WTC11 (cell line): ENCODE measurements around the gene SAG. TPM values are rescaled to one million over a fixed set of nuclear protein-coding genes. Genes with fewer than 3 reads are reported as not detected.
A peak's percentile ranks its signal among the peaks of the same experiment; 100 is the strongest.

Experiments used
- ATAC-seq: fragments of 200-7000 bp; cut with Tn5 transposase; 2 replicates; pipeline ENCODE4 v1.10.0; 2021; ENCODE audit warnings: mild to moderate bottlenecking, moderate library complexity
- CTCF ChIA-PET: fragments of 300-600 bp; sonication (Branson Sonifier 250); formaldehyde crosslinking; loops from one replicate; lab custom pipeline; 2021; ENCODE audit warnings: antibody characterized with exemption; lab: Charles Lee
- POLR2A ChIA-PET: fragments of 350-600 bp; sonication (Branson Sonifier 250); formaldehyde crosslinking; loops from one replicate; lab custom pipeline; 2021; ENCODE audit warnings: antibody characterized with exemption; lab: Charles Lee
- DNase-seq: peaks from one replicate; pipeline ENCODE4 v3.0.0; 2021; ENCODE audit warnings: low spot score
- H3K27ac Mint-ChIP-seq: 2 replicates; pipeline ENCODE4 v1.8.0; 2021; ENCODE audit warnings: mixed read lengths
- H3K27me3 Mint-ChIP-seq: 2 replicates; pipeline ENCODE4 v1.8.0; 2021; ENCODE audit warnings: low read depth, mild to moderate bottlenecking, moderate library complexity, mixed read lengths
- H3K36me3 Mint-ChIP-seq: 2 replicates; pipeline ENCODE4 v1.8.0; 2021; ENCODE audit warnings: mixed read lengths
- H3K4me1 Mint-ChIP-seq: 2 replicates; pipeline ENCODE4 v1.8.0; 2022; ENCODE audit warnings: mixed read lengths
- H3K4me3 Mint-ChIP-seq: 2 replicates; pipeline ENCODE4 v1.8.0; 2021; ENCODE audit warnings: mild to moderate bottlenecking, moderate library complexity, mixed read lengths
- H3K9me3 Mint-ChIP-seq: 2 replicates; pipeline ENCODE4 v1.8.0; 2021; ENCODE audit warnings: mixed read lengths
- ATF1 ChIP-seq: sonication (generic); formaldehyde crosslinking; IDR thresholded peaks from 2 replicates; pipeline ENCODE4 v1.8.1; 2023; ENCODE audit warnings: mild to moderate bottlenecking, moderate library complexity, missing genetic modification reagents
- NFYB ChIP-seq: sonication (generic); formaldehyde crosslinking; conservative IDR thresholded peaks from 2 replicates; pipeline ENCODE4 v1.8.0; 2022; ENCODE audit warnings: low read depth, missing genetic modification reagents
- ZBTB21 ChIP-seq: sonication (generic); formaldehyde crosslinking; IDR thresholded peaks from 2 replicates; pipeline ENCODE4 v1.8.1; 2023; ENCODE audit warnings: mild to moderate bottlenecking, missing genetic modification reagents, borderline replicate concordance
- ZNF671 ChIP-seq: fragments of 250-450 bp; sonication (Bioruptor Pico); IDR thresholded peaks from 2 replicates; pipeline ENCODE4 v1.8.0; 2021; ENCODE audit warnings: mild to moderate bottlenecking
- total RNA-seq: library from RNA; stranded (reverse); gene quantifications from 3 replicates; pipeline ENCODE4 v1.2.3, GENCODE V29; 2021
- TF ChIP-seq, protein P1 (sequence below): sonication (generic); formaldehyde crosslinking; IDR thresholded peaks from 2 replicates; pipeline ENCODE4 v1.8.1; 2023; ENCODE audit warnings: mild to moderate bottlenecking, missing genetic modification reagents
- TF ChIP-seq, protein P2 (sequence below): fragments of 250-450 bp; sonication (Bioruptor Pico); IDR thresholded peaks from 2 replicates; pipeline ENCODE4 v1.8.0; 2021; ENCODE audit warnings: mild to moderate bottlenecking
- TF ChIP-seq, protein P3 (sequence below): sonication (generic); formaldehyde crosslinking; conservative IDR thresholded peaks from 2 replicates; pipeline ENCODE4 v1.8.1; 2023; ENCODE audit warnings: mild to moderate bottlenecking, low read depth, missing genetic modification reagents, moderate library complexity
- TF ChIP-seq, protein P4 (sequence below): fragments of 250-450 bp; sonication (Bioruptor Pico); IDR thresholded peaks from 2 replicates; pipeline ENCODE4 v1.9.0; 2021; ENCODE audit warnings: mild to moderate bottlenecking, borderline replicate concordance
- TF ChIP-seq, protein P5 (sequence below): fragments of 250-450 bp; sonication (Bioruptor Pico); IDR thresholded peaks from 2 replicates; pipeline ENCODE4 v2.1.2; 2022; ENCODE audit warnings: mild to moderate bottlenecking, moderate library complexity
- TF ChIP-seq, protein P6 (sequence below): sonication (generic); formaldehyde crosslinking; IDR thresholded peaks from 2 replicates; pipeline ENCODE4 v1.8.0; 2023; ENCODE audit warnings: mild to moderate bottlenecking, missing genetic modification reagents

Gene SAG
- total RNA-seq, 1 experiment from 2014 or later = not detected

DNA sequence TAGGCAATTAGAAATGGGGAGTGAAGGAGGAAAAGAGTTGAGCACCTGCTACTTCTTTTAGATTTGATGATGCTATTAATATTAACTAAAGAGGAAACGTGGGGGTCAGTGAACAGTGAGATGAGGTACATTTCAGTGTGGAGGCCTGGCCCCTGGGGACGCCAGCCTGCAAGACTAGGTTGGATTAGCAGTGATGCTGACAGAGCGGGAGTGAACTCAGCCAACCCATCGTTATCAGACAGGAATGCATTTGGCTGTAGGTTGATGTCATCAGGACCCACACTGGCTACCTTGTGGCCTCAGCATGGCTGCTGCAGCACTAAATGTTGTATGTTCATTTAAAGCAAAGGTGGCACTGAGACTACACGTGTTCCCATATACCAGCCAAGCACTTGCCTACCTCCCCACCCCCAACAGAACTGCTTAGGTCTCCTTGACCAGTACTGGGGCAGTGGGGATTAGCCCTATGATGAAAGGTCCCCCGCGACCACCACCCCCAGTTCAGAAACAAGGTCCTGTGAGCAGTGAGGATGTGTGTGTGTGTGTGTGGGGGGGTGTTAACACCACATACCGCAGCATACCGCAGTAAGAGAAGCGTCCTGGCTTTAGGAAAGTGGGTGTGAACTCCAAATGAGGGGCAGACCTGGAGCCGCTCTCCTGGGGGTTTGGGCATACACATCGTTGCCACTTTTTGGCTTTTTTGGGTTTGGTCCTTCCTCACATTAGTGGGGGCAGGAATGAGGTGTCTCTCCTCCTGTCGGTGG is 72.7 kb downstream of the SAG start:
- ATAC-seq = no peak
- CTCF ChIA-PET = no interaction called here
- TF ChIP-seq, protein P1, sequence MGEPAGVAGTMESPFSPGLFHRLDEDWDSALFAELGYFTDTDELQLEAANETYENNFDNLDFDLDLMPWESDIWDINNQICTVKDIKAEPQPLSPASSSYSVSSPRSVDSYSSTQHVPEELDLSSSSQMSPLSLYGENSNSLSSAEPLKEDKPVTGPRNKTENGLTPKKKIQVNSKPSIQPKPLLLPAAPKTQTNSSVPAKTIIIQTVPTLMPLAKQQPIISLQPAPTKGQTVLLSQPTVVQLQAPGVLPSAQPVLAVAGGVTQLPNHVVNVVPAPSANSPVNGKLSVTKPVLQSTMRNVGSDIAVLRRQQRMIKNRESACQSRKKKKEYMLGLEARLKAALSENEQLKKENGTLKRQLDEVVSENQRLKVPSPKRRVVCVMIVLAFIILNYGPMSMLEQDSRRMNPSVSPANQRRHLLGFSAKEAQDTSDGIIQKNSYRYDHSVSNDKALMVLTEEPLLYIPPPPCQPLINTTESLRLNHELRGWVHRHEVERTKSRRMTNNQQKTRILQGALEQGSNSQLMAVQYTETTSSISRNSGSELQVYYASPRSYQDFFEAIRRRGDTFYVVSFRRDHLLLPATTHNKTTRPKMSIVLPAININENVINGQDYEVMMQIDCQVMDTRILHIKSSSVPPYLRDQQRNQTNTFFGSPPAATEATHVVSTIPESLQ (CRISPR knock-in tag) = no peak
- TF ChIP-seq NFYB (CRISPR knock-in tag) (no peak), ZBTB21 (CRISPR knock-in tag) (no peak), ZNF671 (CRISPR knock-in tag) (no peak), ATF1 (CRISPR knock-in tag) (no peak)
- TF ChIP-seq, protein P2, sequence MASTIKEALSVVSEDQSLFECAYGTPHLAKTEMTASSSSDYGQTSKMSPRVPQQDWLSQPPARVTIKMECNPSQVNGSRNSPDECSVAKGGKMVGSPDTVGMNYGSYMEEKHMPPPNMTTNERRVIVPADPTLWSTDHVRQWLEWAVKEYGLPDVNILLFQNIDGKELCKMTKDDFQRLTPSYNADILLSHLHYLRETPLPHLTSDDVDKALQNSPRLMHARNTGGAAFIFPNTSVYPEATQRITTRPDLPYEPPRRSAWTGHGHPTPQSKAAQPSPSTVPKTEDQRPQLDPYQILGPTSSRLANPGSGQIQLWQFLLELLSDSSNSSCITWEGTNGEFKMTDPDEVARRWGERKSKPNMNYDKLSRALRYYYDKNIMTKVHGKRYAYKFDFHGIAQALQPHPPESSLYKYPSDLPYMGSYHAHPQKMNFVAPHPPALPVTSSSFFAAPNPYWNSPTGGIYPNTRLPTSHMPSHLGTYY = no peak
- TF ChIP-seq, protein P3, sequence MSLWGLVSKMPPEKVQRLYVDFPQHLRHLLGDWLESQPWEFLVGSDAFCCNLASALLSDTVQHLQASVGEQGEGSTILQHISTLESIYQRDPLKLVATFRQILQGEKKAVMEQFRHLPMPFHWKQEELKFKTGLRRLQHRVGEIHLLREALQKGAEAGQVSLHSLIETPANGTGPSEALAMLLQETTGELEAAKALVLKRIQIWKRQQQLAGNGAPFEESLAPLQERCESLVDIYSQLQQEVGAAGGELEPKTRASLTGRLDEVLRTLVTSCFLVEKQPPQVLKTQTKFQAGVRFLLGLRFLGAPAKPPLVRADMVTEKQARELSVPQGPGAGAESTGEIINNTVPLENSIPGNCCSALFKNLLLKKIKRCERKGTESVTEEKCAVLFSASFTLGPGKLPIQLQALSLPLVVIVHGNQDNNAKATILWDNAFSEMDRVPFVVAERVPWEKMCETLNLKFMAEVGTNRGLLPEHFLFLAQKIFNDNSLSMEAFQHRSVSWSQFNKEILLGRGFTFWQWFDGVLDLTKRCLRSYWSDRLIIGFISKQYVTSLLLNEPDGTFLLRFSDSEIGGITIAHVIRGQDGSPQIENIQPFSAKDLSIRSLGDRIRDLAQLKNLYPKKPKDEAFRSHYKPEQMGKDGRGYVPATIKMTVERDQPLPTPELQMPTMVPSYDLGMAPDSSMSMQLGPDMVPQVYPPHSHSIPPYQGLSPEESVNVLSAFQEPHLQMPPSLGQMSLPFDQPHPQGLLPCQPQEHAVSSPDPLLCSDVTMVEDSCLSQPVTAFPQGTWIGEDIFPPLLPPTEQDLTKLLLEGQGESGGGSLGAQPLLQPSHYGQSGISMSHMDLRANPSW (CRISPR knock-in tag) = no peak
- TF ChIP-seq, protein P4, sequence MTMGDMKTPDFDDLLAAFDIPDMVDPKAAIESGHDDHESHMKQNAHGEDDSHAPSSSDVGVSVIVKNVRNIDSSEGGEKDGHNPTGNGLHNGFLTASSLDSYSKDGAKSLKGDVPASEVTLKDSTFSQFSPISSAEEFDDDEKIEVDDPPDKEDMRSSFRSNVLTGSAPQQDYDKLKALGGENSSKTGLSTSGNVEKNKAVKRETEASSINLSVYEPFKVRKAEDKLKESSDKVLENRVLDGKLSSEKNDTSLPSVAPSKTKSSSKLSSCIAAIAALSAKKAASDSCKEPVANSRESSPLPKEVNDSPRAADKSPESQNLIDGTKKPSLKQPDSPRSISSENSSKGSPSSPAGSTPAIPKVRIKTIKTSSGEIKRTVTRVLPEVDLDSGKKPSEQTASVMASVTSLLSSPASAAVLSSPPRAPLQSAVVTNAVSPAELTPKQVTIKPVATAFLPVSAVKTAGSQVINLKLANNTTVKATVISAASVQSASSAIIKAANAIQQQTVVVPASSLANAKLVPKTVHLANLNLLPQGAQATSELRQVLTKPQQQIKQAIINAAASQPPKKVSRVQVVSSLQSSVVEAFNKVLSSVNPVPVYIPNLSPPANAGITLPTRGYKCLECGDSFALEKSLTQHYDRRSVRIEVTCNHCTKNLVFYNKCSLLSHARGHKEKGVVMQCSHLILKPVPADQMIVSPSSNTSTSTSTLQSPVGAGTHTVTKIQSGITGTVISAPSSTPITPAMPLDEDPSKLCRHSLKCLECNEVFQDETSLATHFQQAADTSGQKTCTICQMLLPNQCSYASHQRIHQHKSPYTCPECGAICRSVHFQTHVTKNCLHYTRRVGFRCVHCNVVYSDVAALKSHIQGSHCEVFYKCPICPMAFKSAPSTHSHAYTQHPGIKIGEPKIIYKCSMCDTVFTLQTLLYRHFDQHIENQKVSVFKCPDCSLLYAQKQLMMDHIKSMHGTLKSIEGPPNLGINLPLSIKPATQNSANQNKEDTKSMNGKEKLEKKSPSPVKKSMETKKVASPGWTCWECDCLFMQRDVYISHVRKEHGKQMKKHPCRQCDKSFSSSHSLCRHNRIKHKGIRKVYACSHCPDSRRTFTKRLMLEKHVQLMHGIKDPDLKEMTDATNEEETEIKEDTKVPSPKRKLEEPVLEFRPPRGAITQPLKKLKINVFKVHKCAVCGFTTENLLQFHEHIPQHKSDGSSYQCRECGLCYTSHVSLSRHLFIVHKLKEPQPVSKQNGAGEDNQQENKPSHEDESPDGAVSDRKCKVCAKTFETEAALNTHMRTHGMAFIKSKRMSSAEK (CRISPR knock-in tag) = no peak
- TF ChIP-seq, protein P5, sequence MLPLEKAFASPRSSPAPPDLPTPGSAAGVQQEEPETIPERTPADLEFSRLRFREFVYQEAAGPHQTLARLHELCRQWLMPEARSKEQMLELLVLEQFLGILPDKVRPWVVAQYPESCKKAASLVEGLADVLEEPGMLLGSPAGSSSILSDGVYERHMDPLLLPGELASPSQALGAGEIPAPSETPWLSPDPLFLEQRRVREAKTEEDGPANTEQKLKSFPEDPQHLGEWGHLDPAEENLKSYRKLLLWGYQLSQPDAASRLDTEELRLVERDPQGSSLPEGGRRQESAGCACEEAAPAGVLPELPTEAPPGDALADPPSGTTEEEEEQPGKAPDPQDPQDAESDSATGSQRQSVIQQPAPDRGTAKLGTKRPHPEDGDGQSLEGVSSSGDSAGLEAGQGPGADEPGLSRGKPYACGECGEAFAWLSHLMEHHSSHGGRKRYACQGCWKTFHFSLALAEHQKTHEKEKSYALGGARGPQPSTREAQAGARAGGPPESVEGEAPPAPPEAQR (CRISPR knock-in tag) = no peak
- TF ChIP-seq, protein P6, sequence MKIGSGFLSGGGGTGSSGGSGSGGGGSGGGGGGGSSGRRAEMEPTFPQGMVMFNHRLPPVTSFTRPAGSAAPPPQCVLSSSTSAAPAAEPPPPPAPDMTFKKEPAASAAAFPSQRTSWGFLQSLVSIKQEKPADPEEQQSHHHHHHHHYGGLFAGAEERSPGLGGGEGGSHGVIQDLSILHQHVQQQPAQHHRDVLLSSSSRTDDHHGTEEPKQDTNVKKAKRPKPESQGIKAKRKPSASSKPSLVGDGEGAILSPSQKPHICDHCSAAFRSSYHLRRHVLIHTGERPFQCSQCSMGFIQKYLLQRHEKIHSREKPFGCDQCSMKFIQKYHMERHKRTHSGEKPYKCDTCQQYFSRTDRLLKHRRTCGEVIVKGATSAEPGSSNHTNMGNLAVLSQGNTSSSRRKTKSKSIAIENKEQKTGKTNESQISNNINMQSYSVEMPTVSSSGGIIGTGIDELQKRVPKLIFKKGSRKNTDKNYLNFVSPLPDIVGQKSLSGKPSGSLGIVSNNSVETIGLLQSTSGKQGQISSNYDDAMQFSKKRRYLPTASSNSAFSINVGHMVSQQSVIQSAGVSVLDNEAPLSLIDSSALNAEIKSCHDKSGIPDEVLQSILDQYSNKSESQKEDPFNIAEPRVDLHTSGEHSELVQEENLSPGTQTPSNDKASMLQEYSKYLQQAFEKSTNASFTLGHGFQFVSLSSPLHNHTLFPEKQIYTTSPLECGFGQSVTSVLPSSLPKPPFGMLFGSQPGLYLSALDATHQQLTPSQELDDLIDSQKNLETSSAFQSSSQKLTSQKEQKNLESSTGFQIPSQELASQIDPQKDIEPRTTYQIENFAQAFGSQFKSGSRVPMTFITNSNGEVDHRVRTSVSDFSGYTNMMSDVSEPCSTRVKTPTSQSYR = no peak
- H3K27ac Mint-ChIP-seq = 0 out of 2 replicates have a peak overlapping the region, but pooled peaks have one; percentile 21
- H3K36me3 Mint-ChIP-seq = peaks cover 7% of the 10 kb centered on the region
- no peak for DNase-seq
- no peak overlapping the region for H3K4me3 Mint-ChIP-seq
- H3K4me1 Mint-ChIP-seq = peaks cover 33% of the 10 kb centered on the region
- no peaks in the 10 kb centered on the region for H3K27me3 Mint-ChIP-seq
- H3K9me3 Mint-ChIP-seq = peaks cover 4% of the 10 kb centered on the region
- POLR2A ChIA-PET = no interaction called here
